Measurements from ENCODE around the gene CTXN1. TPM values are rescaled to one million over a fixed set of nuclear protein-coding genes. Genes with fewer than 3 reads are reported as not detected.
A peak's percentile ranks its signal among the peaks of the same experiment; 100 is the strongest.

Gene CTXN1
- total RNA-seq, 1 donor, result 2.5 TPM

DNA sequence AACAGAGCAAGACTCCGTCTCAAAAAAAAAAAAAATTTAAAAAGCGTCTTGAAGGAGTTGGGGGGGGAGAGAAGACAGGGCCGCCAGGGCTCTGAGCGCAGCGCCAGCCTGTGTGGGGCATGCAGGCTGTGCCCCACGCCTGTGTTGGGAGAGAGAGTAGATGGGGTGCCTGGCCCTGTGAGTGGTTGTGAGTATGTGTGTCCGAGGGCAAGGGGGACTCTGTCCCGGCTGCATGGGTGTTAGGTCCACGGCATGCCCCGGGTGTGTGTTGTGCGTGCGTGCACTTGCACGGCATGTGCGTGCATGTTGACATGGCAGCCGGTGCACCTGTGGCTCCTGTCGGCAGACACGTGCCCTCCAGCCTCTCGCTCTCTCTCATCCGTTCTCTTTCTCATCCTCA is 18.8 kb downstream of the CTXN1 start:
- Histone ChIP-seq H3K4me2 (ENCODE audit: insufficient read depth, low read length) (no peak overlapping the region), H3K4me1 (ENCODE audit: insufficient read depth, low read length) (peaks cover 16% of the 10 kb centered on the region), H3K79me2 (ENCODE audit: insufficient read depth, low read length) (peaks cover 49% of the 10 kb centered on the region), H3K36me3 (ENCODE audit: insufficient read depth, low read length) (peaks cover 11% of the 10 kb centered on the region), H2AFZ (ENCODE audit: low read length) (no peak overlapping the region), H3K9me3 (ENCODE audit: low read depth, low read length) (no peaks in the 10 kb centered on the region), H3K27me3 (ENCODE audit: insufficient read depth, low read length) (no peaks in the 10 kb centered on the region), H4K20me1 (ENCODE audit: insufficient read depth, low read length) (peaks cover 38% of the 10 kb centered on the region), H3K27ac (ENCODE audit: low read depth, low read length) (no peak overlapping the region), H3K4me3 (ENCODE audit: insufficient read depth, low read length) (no peak overlapping the region)
- DNase-seq (ENCODE audit: insufficient read length, low spot score, missing footprints), result peak; percentile 64
- TF ChIP-seq, protein P1, sequence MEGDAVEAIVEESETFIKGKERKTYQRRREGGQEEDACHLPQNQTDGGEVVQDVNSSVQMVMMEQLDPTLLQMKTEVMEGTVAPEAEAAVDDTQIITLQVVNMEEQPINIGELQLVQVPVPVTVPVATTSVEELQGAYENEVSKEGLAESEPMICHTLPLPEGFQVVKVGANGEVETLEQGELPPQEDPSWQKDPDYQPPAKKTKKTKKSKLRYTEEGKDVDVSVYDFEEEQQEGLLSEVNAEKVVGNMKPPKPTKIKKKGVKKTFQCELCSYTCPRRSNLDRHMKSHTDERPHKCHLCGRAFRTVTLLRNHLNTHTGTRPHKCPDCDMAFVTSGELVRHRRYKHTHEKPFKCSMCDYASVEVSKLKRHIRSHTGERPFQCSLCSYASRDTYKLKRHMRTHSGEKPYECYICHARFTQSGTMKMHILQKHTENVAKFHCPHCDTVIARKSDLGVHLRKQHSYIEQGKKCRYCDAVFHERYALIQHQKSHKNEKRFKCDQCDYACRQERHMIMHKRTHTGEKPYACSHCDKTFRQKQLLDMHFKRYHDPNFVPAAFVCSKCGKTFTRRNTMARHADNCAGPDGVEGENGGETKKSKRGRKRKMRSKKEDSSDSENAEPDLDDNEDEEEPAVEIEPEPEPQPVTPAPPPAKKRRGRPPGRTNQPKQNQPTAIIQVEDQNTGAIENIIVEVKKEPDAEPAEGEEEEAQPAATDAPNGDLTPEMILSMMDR (IDR thresholded peaks at IDR 0.05; ENCODE audit: extremely low read depth, low read depth, low read length), result no peak

- TF ChIP-seq, protein P1 (IDR thresholded peaks at IDR 0.05; ENCODE audit: extremely low read depth, low read depth, low read length), result no peak
- Histone ChIP-seq H3K9me3 (ENCODE audit: low read depth, low read length) (no peaks in the 10 kb centered on the region), H4K20me1 (ENCODE audit: insufficient read depth, low read length) (peaks cover 38% of the 10 kb centered on the region), H3K36me3 (ENCODE audit: insufficient read depth, low read length) (peaks cover 6% of the 10 kb centered on the region), H3K4me1 (ENCODE audit: insufficient read depth, low read length) (peaks cover 16% of the 10 kb centered on the region), H3K79me2 (ENCODE audit: insufficient read depth, low read length) (peaks cover 49% of the 10 kb centered on the region), H3K27ac (ENCODE audit: low read depth, low read length) (no peak overlapping the region), H3K4me2 (ENCODE audit: insufficient read depth, low read length) (no peak overlapping the region), H3K4me3 (ENCODE audit: insufficient read depth, low read length) (no peak overlapping the region), H3K27me3 (ENCODE audit: insufficient read depth, low read length) (no peaks in the 10 kb centered on the region), H2AFZ (ENCODE audit: low read length) (no peak overlapping the region)
- peak; percentile 69 for DNase-seq (ENCODE audit: insufficient read length, low spot score, missing footprints)
Observed at GRCh38 chr19:7905859-7906258, 20.1 kb downstream of the CTXN1 start.

DNA sequence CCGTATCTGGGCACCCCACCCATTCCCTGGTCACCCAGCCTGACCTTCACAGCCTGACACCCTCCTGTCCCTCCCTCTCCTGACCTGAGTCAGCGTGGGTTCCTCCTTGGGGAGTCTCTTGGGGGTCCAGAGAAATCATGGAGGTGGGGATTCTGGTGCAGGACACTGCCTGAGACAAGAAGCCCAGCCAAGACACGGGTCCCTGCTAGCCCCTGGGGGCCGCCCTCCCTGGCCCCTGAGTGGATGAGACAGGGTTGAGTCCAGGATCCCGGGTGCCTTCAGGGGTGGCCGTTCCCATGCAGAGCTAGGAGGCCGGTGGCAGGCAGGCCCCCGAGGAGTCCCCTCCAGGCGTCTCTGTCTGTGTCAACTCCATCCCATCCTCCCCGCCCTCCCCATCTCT is 20.7 kb downstream of the CTXN1 start:
- H3K27me3 ChIP-seq (ENCODE audit: insufficient read depth, low read length), result no peaks in the 10 kb centered on the region
- no peaks in the 10 kb centered on the region for H3K9me3 ChIP-seq (ENCODE audit: low read depth, low read length)
- H3K4me3 ChIP-seq (ENCODE audit: insufficient read depth, low read length), result peak overlapping the region; percentile 94
- H3K4me1 ChIP-seq (ENCODE audit: insufficient read depth, low read length), result peaks cover 16% of the 10 kb centered on the region
- no peak overlapping the region for H2AFZ ChIP-seq (ENCODE audit: low read length)
- TF ChIP-seq, protein P1 (IDR thresholded peaks at IDR 0.05; ENCODE audit: extremely low read depth, low read depth, low read length), result no peak
- peak; percentile 42 for DNase-seq (ENCODE audit: insufficient read length, low spot score, missing footprints)
- peaks cover 49% of the 10 kb centered on the region for H3K79me2 ChIP-seq (ENCODE audit: insufficient read depth, low read length)
- H3K36me3 ChIP-seq (ENCODE audit: insufficient read depth, low read length), result peaks cover 2% of the 10 kb centered on the region
- peaks cover 36% of the 10 kb centered on the region for H4K20me1 ChIP-seq (ENCODE audit: insufficient read depth, low read length)
- peak overlapping the region; percentile 98 for H3K4me2 ChIP-seq (ENCODE audit: insufficient read depth, low read length)
- peak overlapping the region; percentile 80 for H3K27ac ChIP-seq (ENCODE audit: low read depth, low read length)

GRCh38 chr19:7904074-7905020 is 21.6 kb downstream of the CTXN1 start:
- peak overlapping the region; percentile 70 for H2AFZ ChIP-seq (ENCODE audit: low read length)
- H3K27me3 ChIP-seq (ENCODE audit: insufficient read depth, low read length), result no peaks in the 10 kb centered on the region
- H3K79me2 ChIP-seq (ENCODE audit: insufficient read depth, low read length), result peaks cover 49% of the 10 kb centered on the region
- H3K27ac ChIP-seq (ENCODE audit: low read depth, low read length), result peak overlapping the region; percentile 80
- no peaks in the 10 kb centered on the region for H3K9me3 ChIP-seq (ENCODE audit: low read depth, low read length)
- DNase-seq (ENCODE audit: insufficient read length, low spot score, missing footprints), result peak; percentile 96
- TF ChIP-seq, protein P1 (IDR thresholded peaks at IDR 0.05; ENCODE audit: extremely low read depth, low read depth, low read length), result no peak
- H4K20me1 ChIP-seq (ENCODE audit: insufficient read depth, low read length), result peaks cover 34% of the 10 kb centered on the region
- H3K36me3 ChIP-seq (ENCODE audit: insufficient read depth, low read length), result peaks cover under 1% of the 10 kb centered on the region
- peak overlapping the region; percentile 98 for H3K4me2 ChIP-seq (ENCODE audit: insufficient read depth, low read length)
- H3K4me1 ChIP-seq (ENCODE audit: insufficient read depth, low read length), result peaks cover 16% of the 10 kb centered on the region
- peak overlapping the region; percentile 94 for H3K4me3 ChIP-seq (ENCODE audit: insufficient read depth, low read length)
